ENCODE data around the gene IPCEF1.

- TF ChIP-seq CTCF (IDR thresholded peaks at IDR 0.05; ENCODE audit: poor library complexity): no peak
- TF ChIP-seq EZH2 (IDR thresholded peaks at IDR 0.05; ENCODE audit: borderline replicate concordance): no peak
- no peak for TF ChIP-seq EZH2phosphoT487 (IDR thresholded peaks at IDR 0.05; ENCODE audit: low read depth, severe bottlenecking, unreplicated experiment)
Measured at GRCh38 chr6:154319231-154319858, 37.3 kb downstream of the IPCEF1 start.
